Measurements from ENCODE around the gene PIP5K1A. TPM values are rescaled to one million over a fixed set of nuclear protein-coding genes. Genes with fewer than 3 reads are reported as not detected.

PIP5K1A gene
- total and polyA plus RNA-seq, 2 of the 8 experiments (the other 6 are each of a cell fraction or from before 2014, with no cell fraction given), result 87.5 to 105 TPM

GRCh38 chr1:151243683-151244216 lies 45.4 kb downstream of the PIP5K1A start:
- Histone ChIP-seq H2BK5ac (ENCODE audit: low read depth, low read length) (no peak overlapping the region), H3K14ac (ENCODE audit: insufficient read length) (no peak overlapping the region), H3K27me3 (replicated peaks in 1 of 4; ENCODE audit: control insufficient read depth in 3 of 4, extremely low read depth in 1 of 4, insufficient read depth in 3 of 4, low read length in 3 of 4) (no peaks in the 10 kb centered on the region), H2BK15ac (ENCODE audit: low read length) (no peak overlapping the region), H3K9ac (replicated peaks in 1 of 4; ENCODE audit: extremely low read depth in 1 of 4, low read depth in 3 of 4, low read length in 3 of 4) (no peak overlapping the region), H3K18ac (ENCODE audit: extremely low read depth, low read length) (no peak overlapping the region), H3K79me2 (ENCODE audit: control insufficient read depth in 1 of 2, insufficient read depth in 2 of 2, low read length in 2 of 2) (no peaks in the 10 kb centered on the region), H2AFZ (ENCODE audit: low read length) (no peak overlapping the region), H3K4me2 (ENCODE audit: insufficient read depth in 1 of 2, low read depth in 2 of 2, low read length in 2 of 2) (no peak overlapping the region), H4K5ac (ENCODE audit: insufficient read length, low read depth, low read length) (no peak overlapping the region), H3K4me1 (replicated peaks in 1 of 4; ENCODE audit: control insufficient read depth in 3 of 4, insufficient read depth in 4 of 4, low read length in 3 of 4) (no peaks in the 10 kb centered on the region), H3K4ac (replicated peaks; ENCODE audit: insufficient read length, low read depth, low read length) (no peak overlapping the region), H3K23me2 (ENCODE audit: low read depth, low read length) (no peaks in the 10 kb centered on the region), H3K56ac (replicated peaks; ENCODE audit: insufficient read length, low read depth, low read length) (no peak overlapping the region), H3K79me1 (ENCODE audit: low read depth, low read length) (no peaks in the 10 kb centered on the region), H4K8ac (ENCODE audit: extremely low read depth, insufficient read depth, low read length) (no peak overlapping the region), H3K9me3 (ENCODE audit: insufficient read depth in 2 of 2, low read depth in 1 of 2, low read length in 1 of 2) (no peaks in the 10 kb centered on the region), H4K91ac (replicated peaks; ENCODE audit: insufficient read length, low read length) (no peak overlapping the region), H2BK20ac (ENCODE audit: low read length) (no peak overlapping the region), H4K20me1 (replicated peaks in 1 of 2; ENCODE audit: control insufficient read depth in 1 of 2, insufficient read depth in 2 of 2, low read length in 2 of 2) (peaks cover 0 to 3% of the 10 kb centered on the region in 2 experiments), H2AK5ac (ENCODE audit: low read depth, low read length) (no peak overlapping the region), H3K36me3 (ENCODE audit: control insufficient read depth in 2 of 4, insufficient read depth in 4 of 4, low read length in 3 of 4) (peaks cover 42 to 94% (median 78%) of the 10 kb centered on the region in 4 experiments), H3K27ac (ENCODE audit: low read depth, low read length) (no peak overlapping the region), H3K4me3 (ENCODE audit: extremely low read depth in 1 of 4, insufficient read depth in 2 of 4, low read depth in 3 of 4, low read length in 4 of 4) (no peak overlapping the region), H2BK120ac (replicated peaks; ENCODE audit: low read depth, low read length) (no peak overlapping the region), H3K23ac (ENCODE audit: insufficient read length) (no peak overlapping the region), H2BK12ac (ENCODE audit: low read depth, low read length) (no peak overlapping the region)
- CTCF ChIA-PET (ENCODE audit: partially characterized antibody), result interaction anchor here (2.9 kb wide), 1 partner anchor 8 kb away, joined by 21 read pairs; no protein-coding TSS in a partner anchor
- POLR2A ChIA-PET (ENCODE audit: partially characterized antibody), result no interaction called here
- DNase-seq (ENCODE audit: low read depth in 1 of 2, low spot score in 2 of 2), result no peak
- FAIRE-seq, result no peak
- WGBS, 2 experiments (ENCODE audit: extremely low coverage in 1 of 2, insufficient coverage in 1 of 2, insufficient read length in 1 of 2, insufficient replicate concordance in 2 of 2, low coverage in 1 of 2, low lambda C conversion rate in 2 of 2, missing lambda C conversion rate in 1 of 2), result 93% methylated on average over 5 of the region's 5 CpGs; no CpG with 5 or more reads in 1 of the 2 experiments
- no peak for TF ChIP-seq KDM4A (IDR thresholded peaks at IDR 0.05; ENCODE audit: low read depth, low read length, severe bottlenecking)
- TF ChIP-seq TBP (IDR thresholded peaks at IDR 0.05; ENCODE audit: low read depth, low read length), result no peak
- TF ChIP-seq, protein P1, sequence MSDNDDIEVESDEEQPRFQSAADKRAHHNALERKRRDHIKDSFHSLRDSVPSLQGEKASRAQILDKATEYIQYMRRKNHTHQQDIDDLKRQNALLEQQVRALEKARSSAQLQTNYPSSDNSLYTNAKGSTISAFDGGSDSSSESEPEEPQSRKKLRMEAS (IDR thresholded peaks at IDR 0.05), result no peak
- TF ChIP-seq, protein P2, sequence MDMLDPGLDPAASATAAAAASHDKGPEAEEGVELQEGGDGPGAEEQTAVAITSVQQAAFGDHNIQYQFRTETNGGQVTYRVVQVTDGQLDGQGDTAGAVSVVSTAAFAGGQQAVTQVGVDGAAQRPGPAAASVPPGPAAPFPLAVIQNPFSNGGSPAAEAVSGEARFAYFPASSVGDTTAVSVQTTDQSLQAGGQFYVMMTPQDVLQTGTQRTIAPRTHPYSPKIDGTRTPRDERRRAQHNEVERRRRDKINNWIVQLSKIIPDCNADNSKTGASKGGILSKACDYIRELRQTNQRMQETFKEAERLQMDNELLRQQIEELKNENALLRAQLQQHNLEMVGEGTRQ (IDR thresholded peaks at IDR 0.05; ENCODE audit: low read length), result no peak
- TF ChIP-seq EZH2 (IDR thresholded peaks at IDR 0.05; ENCODE audit: low read depth, low read length, severe bottlenecking), result no peak
- TF ChIP-seq, protein P3, sequence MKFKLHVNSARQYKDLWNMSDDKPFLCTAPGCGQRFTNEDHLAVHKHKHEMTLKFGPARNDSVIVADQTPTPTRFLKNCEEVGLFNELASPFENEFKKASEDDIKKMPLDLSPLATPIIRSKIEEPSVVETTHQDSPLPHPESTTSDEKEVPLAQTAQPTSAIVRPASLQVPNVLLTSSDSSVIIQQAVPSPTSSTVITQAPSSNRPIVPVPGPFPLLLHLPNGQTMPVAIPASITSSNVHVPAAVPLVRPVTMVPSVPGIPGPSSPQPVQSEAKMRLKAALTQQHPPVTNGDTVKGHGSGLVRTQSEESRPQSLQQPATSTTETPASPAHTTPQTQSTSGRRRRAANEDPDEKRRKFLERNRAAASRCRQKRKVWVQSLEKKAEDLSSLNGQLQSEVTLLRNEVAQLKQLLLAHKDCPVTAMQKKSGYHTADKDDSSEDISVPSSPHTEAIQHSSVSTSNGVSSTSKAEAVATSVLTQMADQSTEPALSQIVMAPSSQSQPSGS (IDR thresholded peaks at IDR 0.05; ENCODE audit: low read length), result no peak
- no peak for TF ChIP-seq RFX5 (IDR thresholded peaks at IDR 0.05; ENCODE audit: borderline replicate concordance, low read depth, low read length)
- TF ChIP-seq POU5F1 (IDR thresholded peaks at IDR 0.05; ENCODE audit: low read depth, low read length), result no peak
- TF ChIP-seq ASH2L (IDR thresholded peaks at IDR 0.05; ENCODE audit: low read length), result no peak
- no peak for TF ChIP-seq FOSL1 (IDR thresholded peaks at IDR 0.05; ENCODE audit: insufficient read depth, low read depth, low read length)

All from H1 (cell line).